Breast epithelium (tissue), 4 donors: ENCODE data around the gene PRMT6. TPM values are rescaled to one million over a fixed set of nuclear protein-coding genes. Genes with fewer than 3 reads are reported as not detected.
"Not testable (repeated sequence)": the region's sequence is repeated elsewhere in the genome, so short reads cannot be mapped to it uniquely, and the experiment has no call there.

Source experiments
- DNase-seq, 2 donors: peaks; one replicate each; pipeline ENCODE4 v3.0.0-alpha.2; 2019; ENCODE audit warnings: low spot score in 2 of 2
- H3K27ac ChIP-seq, 2 donors: fragments of 200-600 bp; sonication (generic) in 1 of 2; one replicate each; pipeline ENCODE4 v1.5.1; 2016 to 2019; ENCODE audit warnings: mild to moderate bottlenecking in 1 of 2
- H3K27me3 ChIP-seq, 2 donors: fragments of 200-600 bp; sonication (generic) in 1 of 2; one replicate each; pipeline versions ENCODE4 v1.5.1 to v1.6.0; 2017 to 2019; ENCODE audit warnings: control low read depth in 1 of 2, mild to moderate bottlenecking in 1 of 2
- H3K36me3 ChIP-seq: fragments of 200-600 bp; one replicate; pipeline ENCODE4 v1.5.1; 2019
- H3K4me1 ChIP-seq, 2 donors: fragments of 200-600 bp; sonication (generic); one replicate each; pipeline ENCODE4 v1.5.1; 2016 to 2019; ENCODE audit warnings: control low read depth in 1 of 2
- H3K4me3 ChIP-seq, 3 donors: fragments of 200-600 bp; sonication (generic); 1 replicate in 2 of 3; 2 replicates in 1 of 3; pipeline ENCODE4 v1.5.1; 2016 to 2019; ENCODE audit warnings: mild to moderate bottlenecking in 3 of 3, moderate library complexity in 2 of 3
- H3K9me3 ChIP-seq, 2 donors: fragments of 200-600 bp; sonication (generic) in 1 of 2; one replicate each; pipeline ENCODE4 v1.5.1; 2016 to 2019; ENCODE audit warnings: control low read depth in 1 of 2
- POLR2A ChIP-seq: fragments of 450-650 bp; IDR thresholded peaks from one replicate; pipeline ENCODE4 v1.6.1; 2016; ENCODE audit warnings: antibody characterized with exemption, mild to moderate bottlenecking, moderate library complexity
- POLR2AphosphoS5 ChIP-seq, 3 donors: sonication (generic); formaldehyde crosslinking; IDR thresholded peaks; one replicate each; pipeline ENCODE4 v1.6.1; 2017; ENCODE audit warnings: antibody characterized with exemption in 3 of 3
- intact Hi-C: fragments of 100-400 bp; cut with DNase I; formaldehyde crosslinking; loops from one replicate; pipeline ENCODE4 v1.15.1; 2023; ENCODE audit warnings: low total_unique reads
- total RNA-seq, 3 donors: library from RNA; depleted of rRNA; stranded (reverse); fragments of >200 nt; gene quantifications; one replicate each; pipeline ENCODE4 v1.1.0, GENCODE V29; 2016
- TF ChIP-seq, protein P1 (sequence below), 3 donors: fragments of 450-650 bp; IDR thresholded peaks; one replicate each; pipeline ENCODE4 v1.5.1; 2016 to 2017; ENCODE audit warnings: antibody characterized with exemption in 3 of 3, mild to moderate bottlenecking in 3 of 3, moderate library complexity in 3 of 3

Gene PRMT6
- total RNA-seq, 3 donors from 2014 or later: 6.7 to 18.7 (median 17.6) TPM

DNA sequence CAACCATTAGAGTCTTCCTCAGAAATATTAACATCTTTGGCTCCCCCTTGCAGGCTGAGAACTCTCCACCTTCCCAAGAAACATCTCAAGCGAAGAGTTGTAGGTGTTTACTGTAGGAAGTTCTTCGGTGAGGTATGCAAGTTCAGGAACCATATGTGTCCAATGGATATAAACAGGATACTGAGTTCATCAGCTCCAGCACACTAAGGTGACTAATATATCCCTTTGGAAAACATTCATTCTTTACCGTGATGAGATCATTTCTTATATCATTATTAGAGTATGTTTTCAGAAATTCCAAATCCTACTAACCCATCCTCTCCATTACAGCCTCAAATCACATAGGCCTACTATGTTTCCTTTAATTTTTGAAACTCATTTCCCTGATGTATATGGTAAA, 37.3 kb upstream of the PRMT6 start:
- TF ChIP-seq POLR2AphosphoS5 (IDR thresholded peaks at IDR 0.05) (no peak), POLR2A (no peak)
- TF ChIP-seq, protein P1, sequence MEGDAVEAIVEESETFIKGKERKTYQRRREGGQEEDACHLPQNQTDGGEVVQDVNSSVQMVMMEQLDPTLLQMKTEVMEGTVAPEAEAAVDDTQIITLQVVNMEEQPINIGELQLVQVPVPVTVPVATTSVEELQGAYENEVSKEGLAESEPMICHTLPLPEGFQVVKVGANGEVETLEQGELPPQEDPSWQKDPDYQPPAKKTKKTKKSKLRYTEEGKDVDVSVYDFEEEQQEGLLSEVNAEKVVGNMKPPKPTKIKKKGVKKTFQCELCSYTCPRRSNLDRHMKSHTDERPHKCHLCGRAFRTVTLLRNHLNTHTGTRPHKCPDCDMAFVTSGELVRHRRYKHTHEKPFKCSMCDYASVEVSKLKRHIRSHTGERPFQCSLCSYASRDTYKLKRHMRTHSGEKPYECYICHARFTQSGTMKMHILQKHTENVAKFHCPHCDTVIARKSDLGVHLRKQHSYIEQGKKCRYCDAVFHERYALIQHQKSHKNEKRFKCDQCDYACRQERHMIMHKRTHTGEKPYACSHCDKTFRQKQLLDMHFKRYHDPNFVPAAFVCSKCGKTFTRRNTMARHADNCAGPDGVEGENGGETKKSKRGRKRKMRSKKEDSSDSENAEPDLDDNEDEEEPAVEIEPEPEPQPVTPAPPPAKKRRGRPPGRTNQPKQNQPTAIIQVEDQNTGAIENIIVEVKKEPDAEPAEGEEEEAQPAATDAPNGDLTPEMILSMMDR (IDR thresholded peaks at IDR 0.05): no peak
- no peaks in the 10 kb centered on the region for H3K9me3 ChIP-seq
- no peak for DNase-seq
- no peaks in the 10 kb centered on the region for H3K4me1 ChIP-seq
- intact Hi-C loops: no loop called here
- no peaks in the 10 kb centered on the region for H3K36me3 ChIP-seq
- H3K4me3 ChIP-seq: no peak overlapping the region
- no peak overlapping the region for H3K27ac ChIP-seq
- H3K27me3 ChIP-seq: no peaks in the 10 kb centered on the region

DNA sequence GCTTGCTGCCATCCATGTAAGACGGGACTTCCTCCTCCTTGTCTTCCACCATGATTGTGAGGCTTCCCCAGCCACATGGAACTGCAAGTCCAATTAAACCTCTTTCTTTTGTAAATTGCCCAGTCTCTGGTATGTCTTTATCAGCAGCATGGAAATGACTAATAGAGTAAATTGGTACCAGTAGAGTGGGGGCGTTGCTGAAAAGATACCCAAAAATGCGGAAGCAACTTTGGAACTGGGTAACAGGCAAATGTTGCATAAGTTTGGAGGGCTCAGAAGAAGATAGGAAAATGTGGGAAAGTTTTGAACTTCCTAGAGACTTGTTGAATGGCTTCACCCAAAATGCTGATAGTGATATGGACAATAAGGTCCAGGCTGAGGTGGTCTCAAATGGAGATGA, 17.6 kb upstream of the PRMT6 start:
- DNase-seq, H3K36me3 ChIP-seq, H3K9me3 ChIP-seq, H3K4me3 ChIP-seq, H3K4me1 ChIP-seq, intact Hi-C loops, H3K27ac ChIP-seq, H3K27me3 ChIP-seq: not testable (repeated sequence)

GRCh38 chr1:107044310-107045220, 11.9 kb upstream of the PRMT6 start:
- H3K27ac ChIP-seq, DNase-seq, H3K27me3 ChIP-seq, H3K4me1 ChIP-seq, H3K36me3 ChIP-seq, intact Hi-C loops, H3K9me3 ChIP-seq, H3K4me3 ChIP-seq: not testable (repeated sequence)

- H3K9me3 ChIP-seq: no peaks in the 10 kb centered on the region
- DNase-seq: no peak
These were observed 8.9 kb upstream of the PRMT6 start for GRCh38 chr1:107047602-107048001.

GRCh38 chr1:107048241-107048640, 8.2 kb upstream of the PRMT6 start:
- no peak overlapping the region for H3K4me3 ChIP-seq
- H3K27ac ChIP-seq: no peak overlapping the region
- no peaks in the 10 kb centered on the region for H3K9me3 ChIP-seq
- DNase-seq: no peak
- H3K4me1 ChIP-seq: no peaks in the 10 kb centered on the region
- intact Hi-C loops: no loop called here
- H3K36me3 ChIP-seq: no peaks in the 10 kb centered on the region
- TF ChIP-seq, protein P1 (IDR thresholded peaks at IDR 0.05): no peak
- TF ChIP-seq POLR2AphosphoS5 (IDR thresholded peaks at IDR 0.05) (no peak), POLR2A (no peak)
- H3K27me3 ChIP-seq: no peaks in the 10 kb centered on the region

More at GRCh38 chr1:107047602-107048001, 8.9 kb upstream of the PRMT6 start:
- no peak overlapping the region for H3K27ac ChIP-seq
- H3K4me3 ChIP-seq: no peak overlapping the region
- H3K4me1 ChIP-seq: no peaks in the 10 kb centered on the region
- intact Hi-C loops: no loop called here
- no peak for TF ChIP-seq POLR2A
- TF ChIP-seq POLR2AphosphoS5 (IDR thresholded peaks at IDR 0.05): no peak
- TF ChIP-seq, protein P1 (IDR thresholded peaks at IDR 0.05): no peak
- no peaks in the 10 kb centered on the region for H3K27me3 ChIP-seq
- no peaks in the 10 kb centered on the region for H3K36me3 ChIP-seq

GRCh38 chr1:107051266-107051665, 5.2 kb upstream of the PRMT6 start:
- H3K27ac ChIP-seq: no peak overlapping the region
- intact Hi-C loops: no loop called here
- no peak for DNase-seq

DNA sequence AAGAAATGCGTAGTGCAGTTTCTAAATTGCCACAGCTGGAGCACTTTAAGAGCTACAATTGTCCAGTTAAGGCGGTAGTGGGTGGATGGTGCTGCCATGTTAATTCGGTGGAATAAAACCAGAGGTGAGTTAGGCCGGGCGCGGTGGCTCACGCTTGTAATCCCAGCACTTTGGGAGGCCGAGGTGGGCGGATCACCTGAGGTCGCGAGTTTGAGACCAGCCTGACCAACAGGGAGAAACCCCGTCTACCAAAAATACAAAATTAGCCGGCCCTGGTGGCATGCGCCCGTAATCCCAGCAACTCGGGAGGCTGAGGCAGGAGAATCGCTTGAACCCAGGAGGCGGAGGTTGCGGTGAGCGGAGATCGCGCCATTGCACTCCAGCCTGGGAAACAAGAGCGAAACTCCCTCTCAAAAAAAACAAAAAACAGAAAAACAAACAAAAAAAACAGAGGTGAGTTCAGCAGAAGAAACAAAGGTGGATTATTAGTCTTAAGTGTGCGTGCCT, 502 bp upstream of the PRMT6 start:
- intact Hi-C loops, DNase-seq, H3K36me3 ChIP-seq, H3K9me3 ChIP-seq, H3K4me1 ChIP-seq, H3K27me3 ChIP-seq: not testable (repeated sequence)
- Histone ChIP-seq H3K4me3 (peak overlapping the region; percentile 68 to 85 (median 80)), H3K27ac (peak overlapping the region; percentile 84 to 87)

More at GRCh38 chr1:107051266-107051665, 5.2 kb upstream of the PRMT6 start:
- H3K4me3 ChIP-seq: no peak overlapping the region
- H3K4me1 ChIP-seq: no peaks in the 10 kb centered on the region
- no peaks in the 10 kb centered on the region for H3K27me3 ChIP-seq
- H3K36me3 ChIP-seq: no peaks in the 10 kb centered on the region
- TF ChIP-seq POLR2A: no peak
- H3K9me3 ChIP-seq: no peaks in the 10 kb centered on the region
